ENCODE data around the gene CASK. TPM values are rescaled to one million over a fixed set of nuclear protein-coding genes. Genes with fewer than 3 reads are reported as not detected.
A peak's percentile ranks its signal among the peaks of the same experiment; 100 is the strongest.

CASK gene
- total and polyA plus RNA-seq, 2 donors (not counting 1 experiment from before 2014, with no cell fraction given): 27.4 to 78.3 TPM

GRCh38 chrX:41541386-41541785 is 382.0 kb downstream of the CASK start:
- Histone ChIP-seq H3K4me1 (ENCODE audit: control insufficient read depth, extremely low read depth, insufficient read depth, low read length) (peaks cover 3% of the 10 kb centered on the region), H3K27ac (ENCODE audit: insufficient read depth, low read length) (no peak overlapping the region)
- DNase-seq (ENCODE audit: low read depth in 2 of 2): peak; percentile 25 to 31

DNA sequence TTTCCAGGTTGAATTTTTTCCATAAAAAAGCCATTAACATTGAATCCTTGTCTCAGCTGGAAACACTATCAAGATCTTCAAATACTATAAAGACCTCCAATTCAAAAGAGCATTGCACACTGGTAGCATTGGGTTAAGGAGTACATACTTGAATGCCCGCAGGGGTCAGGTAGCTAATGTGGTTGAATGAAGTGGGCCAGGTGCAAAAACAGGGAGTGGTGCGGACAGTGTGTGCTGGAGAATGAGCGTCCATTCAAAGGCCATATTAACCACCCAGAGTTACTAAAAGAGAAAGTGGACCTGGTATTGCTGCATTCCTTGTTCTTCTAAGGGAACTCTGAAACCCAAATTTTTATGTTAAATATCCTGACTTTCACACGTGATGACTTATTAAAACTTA is 384.6 kb downstream of the CASK start:
- Histone ChIP-seq H4K20me1 (ENCODE audit: control insufficient read depth, extremely low read depth, insufficient read depth, low read length) (no peaks in the 10 kb centered on the region), H3K79me2 (ENCODE audit: control insufficient read depth, insufficient read depth, low read length) (no peaks in the 10 kb centered on the region), H3K4me3 (replicated peaks in 1 of 4; ENCODE audit: control extremely low read depth in 1 of 4, insufficient read depth in 1 of 4, low read depth in 3 of 4, low read length in 4 of 4) (no peak overlapping the region), H3K27ac (ENCODE audit: insufficient read depth, low read length) (no peak overlapping the region), H3K9me3 (ENCODE audit: control insufficient read depth, insufficient read depth, low read depth, low read length) (no peaks in the 10 kb centered on the region), H3K9ac (ENCODE audit: insufficient read depth, low read length) (no peak overlapping the region), H3K4me1 (ENCODE audit: control insufficient read depth, extremely low read depth, insufficient read depth, low read length) (peaks cover 3% of the 10 kb centered on the region), H3K27me3 (ENCODE audit: control insufficient read depth, insufficient read depth, low read length) (no peaks in the 10 kb centered on the region), H3K4me2 (ENCODE audit: extremely low read depth, insufficient read depth, low read length) (no peak overlapping the region), H2AFZ (ENCODE audit: low read length) (no peak overlapping the region), H3K36me3 (ENCODE audit: control insufficient read depth, insufficient read depth, low read length) (no peaks in the 10 kb centered on the region)
- DNase-seq (ENCODE audit: low read depth in 2 of 2): no peak
- TF ChIP-seq CTCF (conservative IDR thresholded peaks at IDR 0.05 in 1 of 2, IDR thresholded peaks at IDR 0.05 in 1 of 2; ENCODE audit: low read depth in 1 of 2, low read length in 2 of 2): no peak
- no peak for TF ChIP-seq EZH2 (IDR thresholded peaks at IDR 0.05; ENCODE audit: low read length, missing control alignments)

More at GRCh38 chrX:41541386-41541785, 382.0 kb downstream of the CASK start:
- Histone ChIP-seq H3K4me3 (replicated peaks in 1 of 4; ENCODE audit: control extremely low read depth in 1 of 4, insufficient read depth in 1 of 4, low read depth in 3 of 4, low read length in 4 of 4) (no peak overlapping the region), H3K9me3 (ENCODE audit: control insufficient read depth, insufficient read depth, low read depth, low read length) (no peaks in the 10 kb centered on the region), H3K36me3 (ENCODE audit: control insufficient read depth, insufficient read depth, low read length) (no peaks in the 10 kb centered on the region), H3K27me3 (ENCODE audit: control insufficient read depth, insufficient read depth, low read length) (no peaks in the 10 kb centered on the region), H3K79me2 (ENCODE audit: control insufficient read depth, insufficient read depth, low read length) (no peaks in the 10 kb centered on the region), H2AFZ (ENCODE audit: low read length) (no peak overlapping the region), H3K4me2 (ENCODE audit: extremely low read depth, insufficient read depth, low read length) (no peak overlapping the region), H3K9ac (ENCODE audit: insufficient read depth, low read length) (no peak overlapping the region), H4K20me1 (ENCODE audit: control insufficient read depth, extremely low read depth, insufficient read depth, low read length) (no peaks in the 10 kb centered on the region)
- TF ChIP-seq EZH2 (IDR thresholded peaks at IDR 0.05; ENCODE audit: low read length, missing control alignments): no peak
- no peak for TF ChIP-seq CTCF (conservative IDR thresholded peaks at IDR 0.05 in 1 of 2, IDR thresholded peaks at IDR 0.05 in 1 of 2; ENCODE audit: low read depth in 1 of 2, low read length in 2 of 2)

GRCh38 chrX:41530085-41530484 is 393.3 kb downstream of the CASK start:
- H3K9ac ChIP-seq (ENCODE audit: insufficient read depth, low read length): no peak overlapping the region
- no peak overlapping the region for H3K4me3 ChIP-seq (replicated peaks in 1 of 4; ENCODE audit: control extremely low read depth in 1 of 4, insufficient read depth in 1 of 4, low read depth in 3 of 4, low read length in 4 of 4)
- no peak for DNase-seq (ENCODE audit: low read depth in 2 of 2)
- no peak overlapping the region for H3K4me2 ChIP-seq (ENCODE audit: extremely low read depth, insufficient read depth, low read length)
- no peak overlapping the region for H2AFZ ChIP-seq (ENCODE audit: low read length)
- no peaks in the 10 kb centered on the region for H3K79me2 ChIP-seq (ENCODE audit: control insufficient read depth, insufficient read depth, low read length)
- no peaks in the 10 kb centered on the region for H3K9me3 ChIP-seq (ENCODE audit: control insufficient read depth, insufficient read depth, low read depth, low read length)
- H3K4me1 ChIP-seq (ENCODE audit: control insufficient read depth, extremely low read depth, insufficient read depth, low read length): no peaks in the 10 kb centered on the region
- no peaks in the 10 kb centered on the region for H4K20me1 ChIP-seq (ENCODE audit: control insufficient read depth, extremely low read depth, insufficient read depth, low read length)
- no peaks in the 10 kb centered on the region for H3K27me3 ChIP-seq (ENCODE audit: control insufficient read depth, insufficient read depth, low read length)
- no peak for TF ChIP-seq CTCF (conservative IDR thresholded peaks at IDR 0.05 in 1 of 2, IDR thresholded peaks at IDR 0.05 in 1 of 2; ENCODE audit: low read depth in 1 of 2, low read length in 2 of 2)
- TF ChIP-seq EZH2 (IDR thresholded peaks at IDR 0.05; ENCODE audit: low read length, missing control alignments): no peak
- H3K27ac ChIP-seq (ENCODE audit: insufficient read depth, low read length): no peak overlapping the region
- no peaks in the 10 kb centered on the region for H3K36me3 ChIP-seq (ENCODE audit: control insufficient read depth, insufficient read depth, low read length)

Data from fibroblast of lung (primary cell).